Measurements from ENCODE around the gene HMG20A. TPM values are rescaled to one million over a fixed set of nuclear protein-coding genes. Genes with fewer than 3 reads are reported as not detected.

The HMG20A gene
- total RNA-seq, 1 experiment from 2014 or later: 60.2 TPM

- no peak overlapping the region for H4K5ac ChIP-seq (ENCODE audit: insufficient read length, low read depth, low read length)
- no peak overlapping the region for H3K14ac ChIP-seq (ENCODE audit: insufficient read depth, low read length)
- H2BK120ac ChIP-seq (ENCODE audit: low read depth, low read length, poor library complexity, severe bottlenecking): no peak overlapping the region
- no peak overlapping the region for H2BK5ac ChIP-seq (ENCODE audit: insufficient read length, low read length)
- H3K27me3 ChIP-seq (ENCODE audit: insufficient read depth, low read length): no peaks in the 10 kb centered on the region
- Mint-ChIP-seq H3K36me3 (ENCODE audit: insufficient read depth in 1 of 3, low read depth in 3 of 3) (peaks cover 0 to under 1% (median 0%) of the 10 kb centered on the region in 3 experiments; a peak in 1 of 7 replicates), H3K4me3 (no peak overlapping the region), H3K27ac (no peak overlapping the region), H3K4me1 (peaks cover 15 to 25% of the 10 kb centered on the region in 2 experiments), H3K27me3 (ENCODE audit: low read depth) (peaks cover 8% of the 10 kb centered on the region), H3K9me3 (no peaks in the 10 kb centered on the region)
- H4K8ac ChIP-seq (replicated peaks; ENCODE audit: insufficient read length, low read depth, low read length): no peak overlapping the region
- H3K4ac ChIP-seq (ENCODE audit: low read depth, low read length): no peak overlapping the region
- H3K9me3 ChIP-seq (ENCODE audit: control insufficient read depth, low read depth, low read length): no peaks in the 10 kb centered on the region
- peaks cover 3% of the 10 kb centered on the region for H3K79me1 ChIP-seq (ENCODE audit: insufficient read depth, low read depth, low read length, poor library complexity, severe bottlenecking)
- peaks cover 8% of the 10 kb centered on the region; the same call in 1 of the 2 replicates for H3K4me1 ChIP-seq (ENCODE audit: insufficient read depth, low read length)
- no peak for TF ChIP-seq CTCF (conservative IDR thresholded peaks at IDR 0.05)
- H2BK20ac ChIP-seq (ENCODE audit: low read depth, low read length, poor library complexity, severe bottlenecking): no peak overlapping the region
- no peak overlapping the region for H3K4me2 ChIP-seq (ENCODE audit: insufficient read depth, insufficient read length, low read length)
- no peak overlapping the region for H2AK5ac ChIP-seq (ENCODE audit: insufficient read length, low read length)
- H4K20me1 ChIP-seq (ENCODE audit: control insufficient read depth, insufficient read depth, insufficient read length): no peaks in the 10 kb centered on the region
- H3K27ac ChIP-seq (ENCODE audit: insufficient read length, low read depth, low read length): no peak overlapping the region
- H3K79me2 ChIP-seq (ENCODE audit: insufficient read depth, low read length): peaks cover 4% of the 10 kb centered on the region; the same call in 1 of the 2 replicates
- no peak overlapping the region for H3K18ac ChIP-seq (ENCODE audit: insufficient read length, low read depth, low read length)
- no peak overlapping the region for H2BK12ac ChIP-seq (ENCODE audit: insufficient read length, low read depth, low read length)
- H4K91ac ChIP-seq (ENCODE audit: insufficient read length, low read depth, low read length): no peak overlapping the region
- no peaks in the 10 kb centered on the region for H3K23me2 ChIP-seq (ENCODE audit: insufficient read length, low read depth, low read length, poor library complexity, severe bottlenecking)
- no peak overlapping the region for H3K56ac ChIP-seq (ENCODE audit: insufficient read length, low read depth, low read length)
- no peak overlapping the region for H3T11ph ChIP-seq (ENCODE audit: low read length)
- no peak overlapping the region for H2AFZ ChIP-seq (ENCODE audit: low read length)
- WGBS (ENCODE audit: extremely low coverage, insufficient read length, low lambda C conversion rate): no CpG with 5 or more reads among the region's 2 CpGs
- DNase-seq: no peak
- H3K9ac ChIP-seq (ENCODE audit: extremely low read depth, insufficient read length, low read length): no peak overlapping the region
- no peak overlapping the region for H3K23ac ChIP-seq (ENCODE audit: insufficient read length, low read depth, low read length)
- no peak overlapping the region for H2BK15ac ChIP-seq (ENCODE audit: low read depth, low read length)
These were observed 7.6 kb upstream of the HMG20A start for GRCh38 chr15:77412972-77413698.

Measured in H9 (cell line).